NCI-H524 treated with DMSO at 0.1 percent for 48 hours (cell line): ENCODE results near the gene FMR1.

Experiments
- DNase-seq: peaks from one replicate; lab custom pipeline; 2025; lab: John Stamatoyannopoulos, UW

Gene FMR1

GRCh38 chrX:147916375-147916968 lies 4.8 kb downstream of the FMR1 start:
- no peak for DNase-seq

GRCh38 chrX:147917700-147918695 lies 6.3 kb downstream of the FMR1 start:
- no peak for DNase-seq

- DNase-seq, result no peak
Measured at GRCh38 chrX:147920161-147920666, 8.5 kb downstream of the FMR1 start.

- no peak for DNase-seq
Measured at GRCh38 chrX:147923605-147924004, 11.9 kb downstream of the FMR1 start.

- no peak for DNase-seq
Measured at GRCh38 chrX:147927256-147927655, 15.5 kb downstream of the FMR1 start.

- DNase-seq, result no peak
Measured at GRCh38 chrX:147933815-147934214, 22.1 kb downstream of the FMR1 start.

GRCh38 chrX:147935156-147935758 lies 23.5 kb downstream of the FMR1 start:
- no peak for DNase-seq

- no peak for DNase-seq
Measured at GRCh38 chrX:147945286-147945685, 33.6 kb downstream of the FMR1 start.

- DNase-seq, result no peak
Measured at GRCh38 chrX:147948531-147948930, 36.8 kb downstream of the FMR1 start.

GRCh38 chrX:147950352-147950751 lies 38.6 kb downstream of the FMR1 start:
- no peak for DNase-seq

- no peak for DNase-seq
Measured at GRCh38 chrX:147953976-147954375, 42.3 kb downstream of the FMR1 start.

- DNase-seq, result no peak
Measured at GRCh38 chrX:147957291-147957690, 45.6 kb downstream of the FMR1 start.

GRCh38 chrX:147958291-147958690 lies 46.6 kb downstream of the FMR1 start:
- no peak for DNase-seq

- DNase-seq, result no peak
Measured at GRCh38 chrX:147960722-147961121, 49.0 kb downstream of the FMR1 start.

GRCh38 chrX:147962476-147962875 lies 50.8 kb downstream of the FMR1 start:
- no peak for DNase-seq

GRCh38 chrX:147978931-147979330 lies 67.2 kb downstream of the FMR1 start:
- DNase-seq, result no peak

GRCh38 chrX:147981038-147981752 lies 69.5 kb downstream of the FMR1 start, which contains the start of gene FMR1NB:
Gene FMR1NB (plus strand): TSS chrX:147981337. CDS start chrX:147981403, 66 bp downstream.
- DNase-seq, result no peak
